Heart left ventricle (tissue), 16 donors: ENCODE measurements around the gene METTL9. TPM values are rescaled to one million over a fixed set of nuclear protein-coding genes. Genes with fewer than 3 reads are reported as not detected.
"Not testable (repeated sequence)": the region's sequence is repeated elsewhere in the genome, so short reads cannot be mapped to it uniquely, and the experiment has no call there.

Source experiments
- ATAC-seq, 4 donors: fragments of 200-7000 bp; cut with Tn5 transposase; one replicate each; pipeline ENCODE4 v1.9.1; 2020 to 2022; ENCODE audit warnings: moderate library complexity in 4 of 4, mild to moderate bottlenecking in 3 of 4, moderate number of reproducible peaks in 1 of 4
- DNase-seq, 5 donors: peaks; one replicate each; pipeline ENCODE4 v3.0.0-alpha.2; 2020
- H3K27ac ChIP-seq, 12 donors: fragments of 200-600 bp; sonication (generic) in 4 of 12; one replicate each; pipeline versions ENCODE4 v1.5.0 to v1.8.0; 2016 to 2022; ENCODE audit warnings: mild to moderate bottlenecking in 2 of 12
- H3K27me3 ChIP-seq, 9 donors: fragments of 200-600 bp; sonication (generic) in 2 of 9; one replicate each; pipeline versions ENCODE4 v1.5.1 to v1.8.0; 2016 to 2022; ENCODE audit warnings: mild to moderate bottlenecking in 3 of 9
- H3K36me3 ChIP-seq, 9 donors: fragments of 200-600 bp; sonication (generic) in 2 of 9; one replicate each; pipeline versions ENCODE4 v1.5.0 to v1.8.0; 2018 to 2022; ENCODE audit warnings: mild to moderate bottlenecking in 2 of 9
- H3K4me1 ChIP-seq, 12 donors: fragments of 200-600 bp; sonication (generic) in 4 of 12; one replicate each; pipeline versions ENCODE4 v1.5.0 to v1.8.0; 2016 to 2022; ENCODE audit warnings: mild to moderate bottlenecking in 3 of 12
- H3K4me3 ChIP-seq, 12 donors: fragments of 200-600 bp; sonication (generic) in 4 of 12; one replicate each; pipeline versions ENCODE4 v1.5.0 to v1.8.0; 2017 to 2022; ENCODE audit warnings: mild to moderate bottlenecking in 9 of 12, moderate library complexity in 4 of 12
- H3K9me3 ChIP-seq, 12 donors: fragments of 200-600 bp; sonication (generic) in 4 of 12; one replicate each; pipeline versions ENCODE4 v1.5.0 to v1.8.0; 2016 to 2022; ENCODE audit warnings: mild to moderate bottlenecking in 1 of 12
- CTCF ChIP-seq, 12 donors: fragments of 200-600 bp; sonication (generic) in 4 of 12; IDR thresholded peaks; one replicate each; pipeline versions ENCODE4 v1.5.0 to v1.8.0; 2018 to 2022; ENCODE audit warnings: antibody characterized with exemption in 12 of 12, mild to moderate bottlenecking in 5 of 12
- POLR2A ChIP-seq, 2 donors: fragments of 450-650 bp; IDR thresholded peaks; one replicate each; pipeline ENCODE4 v1.6.1; 2017; ENCODE audit warnings: antibody characterized with exemption in 2 of 2, mild to moderate bottlenecking in 2 of 2, moderate library complexity in 2 of 2
- whole genome bisulfite sequencing, 4 donors: extraction: QIAGEN DNeasy Blood & Tissue Kit in 2 of 4; methylation state at CpG; one replicate each; pipeline versions ENCODE4 v1.1.5 to v1.1.7; 2013 to 2018; 5-methylcytosine and 5-hydroxymethylcytosine counted together
- intact Hi-C, 10 donors: fragments of 100-400 bp; cut with DNase I; formaldehyde crosslinking; loops; one replicate each; pipeline versions ENCODE4 v1.11.1 to v1.14.2; 2022
- polyA plus RNA-seq, 2 donors: library from polyadenylated mRNA; stranded (reverse); fragments of 200-250 nt; gene quantifications; one replicate each; pipeline ENCODE4 v1.2.3, GENCODE V29; 2013
- total RNA-seq, 9 donors: library from RNA; depleted of rRNA in 2 of 9; stranded (reverse); fragments of >200 nt in 2 of 9; fragmentation: NEBNext Ultra II Directional in 3 of 9; extraction: Animal tissue kit (Norgen Biotek cat#: 25700) in 3 of 9; gene quantifications; one replicate each; pipeline versions ENCODE4 v1.1.0 to v1.2.4, GENCODE V29; 2016 to 2023
- donor health status: ischemic (EF 13 %, LVEDD 7.1; RV severe dilation, severe dysfunction).
- donor health status: healthy with polysubstance abuse.
- donor health status: DM: no; HTN: yes; CAD: no.
- donor health status: DM: no; HTN: no; CAD: no.
- donor health status: ischemic (EF 25% LVEDD 6.9; RV normal size, moderate dysfunction).
- donor health status: ischemic (EF 25% LVEDD 5.7; RV mildly dilated, moderate dysfunction).
- donor health status: healthy.
- donor health status: DM: yes; HTN: yes; CAD: no.
- donor health status: ischemic (EF 35%, LVEDD 5.7; RV mildly dilated, moderate dysfunction).
- donor health status: nonischemic (EF 11% LVEDD 7.7; RV severe dilation, severe dysfunction).
- donor health status: DM: yes; HTN: yes; CAD: no.
- donor health status: PGD.
- donor health status: ischemic (EF 29% LVEDD 5.4; RV normal size, mild dysfunction).
- donor health status: nonischemic (EF 23%, LVEDD 6.1; RV moderate dilation, normal function).

METTL9 gene
- total and polyA plus RNA-seq, 11 donors, result 12.2 to 70.6 (median 55.0) TPM

GRCh38 chr16:21584817-21585216 lies 14.6 kb upstream of the METTL9 start:
- Histone ChIP-seq H3K4me3 (no peak overlapping the region), H3K9me3 (no peaks in the 10 kb centered on the region), H3K27ac (no peak overlapping the region), H3K27me3 (no peaks in the 10 kb centered on the region), H3K4me1 (peaks cover 0 to 15% (median 0%) of the 10 kb centered on the region in 12 donors), H3K36me3 (no peaks in the 10 kb centered on the region)
- intact Hi-C loops, result loop anchor here (1.0 to 10.0 kb wide), 11 partner anchors 52 to 1380 kb away; no protein-coding TSS in a partner anchor
- WGBS, 4 donors, result 95 to 97% (median 95%) methylated on average over 8 of the region's 8 CpGs
- DNase-seq (no peak), ATAC-seq (no peak)
- no peak for TF ChIP-seq CTCF (IDR thresholded peaks at IDR 0.05)
- no peak for TF ChIP-seq POLR2A (IDR thresholded peaks at IDR 0.05)

GRCh38 chr16:21588593-21588992 lies 10.8 kb upstream of the METTL9 start:
- 86 to 95% (median 92%) methylated on average over 5 of the region's 5 CpGs for WGBS, 4 donors
- not testable (repeated sequence) for H3K27me3 ChIP-seq, H3K9me3 ChIP-seq, H3K36me3 ChIP-seq, ATAC-seq, H3K27ac ChIP-seq, DNase-seq, H3K4me3 ChIP-seq
- H3K4me1 ChIP-seq, result peaks cover 0 to 33% (median 0%) of the 10 kb centered on the region in 12 donors
- intact Hi-C loops, result loop anchor here in 4 of 10 donors (2.0 to 10.0 kb wide), 4 partner anchors 49 to 1376 kb away; no protein-coding TSS in a partner anchor

GRCh38 chr16:21589551-21589950 lies 9.8 kb upstream of the METTL9 start:
- Histone ChIP-seq H3K27ac (no peak overlapping the region), H3K36me3 (no peaks in the 10 kb centered on the region), H3K4me3 (no peak overlapping the region), H3K27me3 (no peaks in the 10 kb centered on the region), H3K4me1 (peaks cover 0 to 33% (median 0%) of the 10 kb centered on the region in 12 donors), H3K9me3 (no peaks in the 10 kb centered on the region)
- TF ChIP-seq POLR2A (IDR thresholded peaks at IDR 0.05) (no peak), CTCF (IDR thresholded peaks at IDR 0.05) (no peak)
- intact Hi-C loops, result loop anchor here in 4 of 10 donors (2.0 to 10.0 kb wide), 4 partner anchors 48 to 1375 kb away; no protein-coding TSS in a partner anchor
- WGBS, 4 donors, result 84 to 90% (median 87%) methylated on average over 4 of the region's 4 CpGs
- no peak for DNase-seq
- ATAC-seq, result no peak

- Histone ChIP-seq H3K27ac (peak overlapping the region in 1 of 12 donors; percentile 40), H3K4me1 (peaks cover 0 to 33% (median 0%) of the 10 kb centered on the region in 12 donors), H3K4me3 (no peak overlapping the region), H3K27me3 (no peaks in the 10 kb centered on the region), H3K36me3 (no peaks in the 10 kb centered on the region), H3K9me3 (no peaks in the 10 kb centered on the region)
- TF ChIP-seq CTCF (IDR thresholded peaks at IDR 0.05) (no peak), POLR2A (IDR thresholded peaks at IDR 0.05) (no peak)
- no peak for DNase-seq
- 61 to 88% (median 86%) methylated on average over 2 of the region's 2 CpGs for WGBS, 4 donors
- ATAC-seq, result no peak
- intact Hi-C loops, result loop anchor here in 1 of 10 donors (5.0 kb wide), 1 partner anchor 42 kb away; no protein-coding TSS in a partner anchor
These were observed 9.1 kb upstream of the METTL9 start for GRCh38 chr16:21590287-21590686.

- intact Hi-C loops, result loop anchor here in 1 of 10 donors (5.0 kb wide), 1 partner anchor 42 kb away; no protein-coding TSS in a partner anchor
- no peak for TF ChIP-seq POLR2A (IDR thresholded peaks at IDR 0.05)
- no peaks in the 10 kb centered on the region for H3K27me3 ChIP-seq
- ATAC-seq, result no peak
- no peak overlapping the region for H3K4me3 ChIP-seq
- DNase-seq, result no peak
- H3K9me3 ChIP-seq, result no peaks in the 10 kb centered on the region
- peak overlapping the region in 1 of 12 donors; percentile 5 for H3K27ac ChIP-seq
- no peaks in the 10 kb centered on the region for H3K36me3 ChIP-seq
- peaks cover 0 to 33% (median 0%) of the 10 kb centered on the region in 12 donors for H3K4me1 ChIP-seq
- 67 to 82% (median 76%) methylated on average over 2 of the region's 2 CpGs for WGBS, 4 donors
These were observed 8.6 kb upstream of the METTL9 start for GRCh38 chr16:21590796-21591195.
